Ramos (cell line): ENCODE data around the gene FCF1.

Experiments
- in situ Hi-C: fragments of 300-500 bp; cut with MboI; formaldehyde crosslinking; loops from one replicate; pipeline ENCODE4 v1.14.3; 2022; ENCODE audit warnings: low sequenced_read_pairs; ENCODE audit not compliant: unreplicated experiment

FCF1 gene

GRCh38 chr14:74712499-74713394 lies at the start of gene FCF1, which contains the start of gene AREL1:
TSS of gene FCF1 (plus strand) at chr14:74713144. CDS start at chr14:74713198, 54 bp downstream.
TSS of gene AREL1 (minus strand) at chr14:74713080. CDS start at chr14:74685615, 27,465 bp downstream.
- in situ Hi-C loops = no loop called here

- in situ Hi-C loops = no loop called here
Observed at GRCh38 chr14:74663884-74664283, 49.1 kb upstream of the FCF1 start.

- in situ Hi-C loops = no loop called here
Observed at GRCh38 chr14:74664717-74665116, 48.2 kb upstream of the FCF1 start.

- in situ Hi-C loops = no loop called here
Observed at GRCh38 chr14:74667758-74668157, 45.2 kb upstream of the FCF1 start.

- in situ Hi-C loops = no loop called here
Observed at GRCh38 chr14:74669256-74669655, 43.7 kb upstream of the FCF1 start.

GRCh38 chr14:74669846-74670245 lies 43.1 kb upstream of the FCF1 start:
- in situ Hi-C loops = no loop called here

GRCh38 chr14:74670726-74671411 lies 42.1 kb upstream of the FCF1 start:
- in situ Hi-C loops = no loop called here

GRCh38 chr14:74671789-74672188 lies 41.2 kb upstream of the FCF1 start:
- in situ Hi-C loops = no loop called here

- in situ Hi-C loops = no loop called here
Observed at GRCh38 chr14:74673768-74674167, 39.2 kb upstream of the FCF1 start.

GRCh38 chr14:74675219-74675618 lies 37.7 kb upstream of the FCF1 start:
- in situ Hi-C loops = no loop called here

GRCh38 chr14:74682169-74682952 lies 30.6 kb upstream of the FCF1 start:
- in situ Hi-C loops = no loop called here

GRCh38 chr14:74683406-74683805 lies 29.5 kb upstream of the FCF1 start:
- in situ Hi-C loops = no loop called here

- in situ Hi-C loops = no loop called here
Observed at GRCh38 chr14:74684434-74684833, 28.5 kb upstream of the FCF1 start.

- in situ Hi-C loops = no loop called here
Observed at GRCh38 chr14:74685056-74685455, 27.9 kb upstream of the FCF1 start.

- in situ Hi-C loops = no loop called here
Observed at GRCh38 chr14:74685921-74686678, 26.8 kb upstream of the FCF1 start.

- in situ Hi-C loops = no loop called here
Observed at GRCh38 chr14:74691456-74691855, 21.5 kb upstream of the FCF1 start.

- in situ Hi-C loops = no loop called here
Observed at GRCh38 chr14:74693191-74693590, 19.8 kb upstream of the FCF1 start.

- in situ Hi-C loops = no loop called here
Observed at GRCh38 chr14:74695406-74695805, 17.5 kb upstream of the FCF1 start.

- in situ Hi-C loops = no loop called here
Observed at GRCh38 chr14:74697011-74697410, 15.9 kb upstream of the FCF1 start.

GRCh38 chr14:74697543-74697942 lies 15.4 kb upstream of the FCF1 start:
- in situ Hi-C loops = no loop called here
